ENCODE measurements around the gene RAB33A. TPM values are rescaled to one million over a fixed set of nuclear protein-coding genes. Genes with fewer than 3 reads are reported as not detected.

RAB33A gene
- total RNA-seq (2022; extraction: Qiagen RNA extraction; ENCODE audit: low read depth): 0.14 to 0.47 TPM (median 0.28 TPM) in 5 replicates

GRCh38 chrX:130171446-130172126, at the start of gene RAB33A:
RAB33A (plus strand) TSS chrX:130171962; CDS start chrX:130172063, 101 bp downstream.

GRCh38 chrX:130165703-130166502, 5.9 kb upstream of the RAB33A start, which contains the start of gene AIFM1:
AIFM1 (minus strand) TSS chrX:130165841; CDS start chrX:130165656, 185 bp downstream.

Other genes starting within 250 kb of the RAB33A start
- gene BCORL1, start 189.3 kb upstream of the RAB33A start, total RNA-seq (2022; extraction: Qiagen RNA extraction; ENCODE audit: low read depth): 5.1 to 10.8 TPM (median 8.9 TPM) in 5 replicates
- 29.8 to 35.2 TPM (median 32.8 TPM) in 5 replicates for gene ELF4, start 61.5 kb upstream of the RAB33A start, total RNA-seq (2022; extraction: Qiagen RNA extraction; ENCODE audit: low read depth)
- 73.3 to 76.6 TPM (median 75.0 TPM) in 5 replicates for gene AIFM1, start 6.1 kb upstream of the RAB33A start, total RNA-seq (2022; extraction: Qiagen RNA extraction; ENCODE audit: low read depth)
- gene ZNF280C, start 96.9 kb downstream of the RAB33A start, total RNA-seq (2022; extraction: Qiagen RNA extraction; ENCODE audit: low read depth): 2.5 to 4.9 TPM (median 2.7 TPM) in 5 replicates
- 18.2 to 21.9 TPM (median 19.6 TPM) in 5 replicates for gene SLC25A14, start 168.0 kb downstream of the RAB33A start, total RNA-seq (2022; extraction: Qiagen RNA extraction; ENCODE audit: low read depth)
- not detected in 5 replicates for gene GPR119, start 213.7 kb downstream of the RAB33A start, total RNA-seq (2022; extraction: Qiagen RNA extraction; ENCODE audit: low read depth)
- gene RBMX2, start 230.0 kb downstream of the RAB33A start, total RNA-seq (2022; extraction: Qiagen RNA extraction; ENCODE audit: low read depth): 27.5 to 36.7 TPM (median 30.2 TPM) in 5 replicates

Measured in A549 treated with CpdA at 1 μM for 4 hours (cell line).